ENCODE results near the gene LOXL3.

GRCh38 chr2:74501335-74502071, 52.2 kb downstream of the LOXL3 start:
- TF ChIP-seq CTCF (conservative IDR thresholded peaks at IDR 0.05; ENCODE audit: low read length), result no peak
- no peak for TF ChIP-seq EZH2phosphoT487 (IDR thresholded peaks at IDR 0.05; ENCODE audit: borderline replicate concordance)

Data from Loucy (cell line).